ENCODE measurements around the gene TMEM51.

- TF ChIP-seq POLR2A (IDR thresholded peaks at IDR 0.05) = no peak
- TF ChIP-seq, protein P1, sequence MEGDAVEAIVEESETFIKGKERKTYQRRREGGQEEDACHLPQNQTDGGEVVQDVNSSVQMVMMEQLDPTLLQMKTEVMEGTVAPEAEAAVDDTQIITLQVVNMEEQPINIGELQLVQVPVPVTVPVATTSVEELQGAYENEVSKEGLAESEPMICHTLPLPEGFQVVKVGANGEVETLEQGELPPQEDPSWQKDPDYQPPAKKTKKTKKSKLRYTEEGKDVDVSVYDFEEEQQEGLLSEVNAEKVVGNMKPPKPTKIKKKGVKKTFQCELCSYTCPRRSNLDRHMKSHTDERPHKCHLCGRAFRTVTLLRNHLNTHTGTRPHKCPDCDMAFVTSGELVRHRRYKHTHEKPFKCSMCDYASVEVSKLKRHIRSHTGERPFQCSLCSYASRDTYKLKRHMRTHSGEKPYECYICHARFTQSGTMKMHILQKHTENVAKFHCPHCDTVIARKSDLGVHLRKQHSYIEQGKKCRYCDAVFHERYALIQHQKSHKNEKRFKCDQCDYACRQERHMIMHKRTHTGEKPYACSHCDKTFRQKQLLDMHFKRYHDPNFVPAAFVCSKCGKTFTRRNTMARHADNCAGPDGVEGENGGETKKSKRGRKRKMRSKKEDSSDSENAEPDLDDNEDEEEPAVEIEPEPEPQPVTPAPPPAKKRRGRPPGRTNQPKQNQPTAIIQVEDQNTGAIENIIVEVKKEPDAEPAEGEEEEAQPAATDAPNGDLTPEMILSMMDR (IDR thresholded peaks at IDR 0.05) = no peak
These were observed 69.2 kb downstream of the TMEM51 start for GRCh38 chr1:15222653-15223303.

Measured in breast epithelium (tissue), 3 donors.